Esophagus mucosa (tissue), 1 donor: ENCODE data around the gene AKR1D1. TPM values are rescaled to one million over a fixed set of nuclear protein-coding genes. Genes with fewer than 3 reads are reported as not detected.
"Not testable (repeated sequence)": the region's sequence is repeated elsewhere in the genome, so short reads cannot be mapped to it uniquely, and the experiment has no call there.

Source experiments
- ATAC-seq: fragments of 200-7000 bp; cut with Tn5 transposase; one replicate; pipeline ENCODE4 v1.9.1; 2020
- total RNA-seq: library from RNA; stranded (reverse); gene quantifications from one replicate; pipeline ENCODE4 v1.2.4, GENCODE V29; 2023
- donor health status: DM: yes; HTN: yes; CAD: no.

Gene AKR1D1
- total RNA-seq, 1 donor from 2014 or later, result not detected

GRCh38 chr7:138074540-138074939, 1.7 kb upstream of the AKR1D1 start:
- ATAC-seq, result no peak

GRCh38 chr7:138075350-138075749, 909 bp upstream of the AKR1D1 start:
- no peak for ATAC-seq

GRCh38 chr7:138075786-138076185, 473 bp upstream of the AKR1D1 start:
- not testable (repeated sequence) for ATAC-seq

- ATAC-seq, result no peak
Observed at GRCh38 chr7:138077809-138078208, 1.6 kb downstream of the AKR1D1 start.

- no peak for ATAC-seq
Observed at GRCh38 chr7:138079137-138079536, 2.9 kb downstream of the AKR1D1 start.

GRCh38 chr7:138081868-138082267, 5.6 kb downstream of the AKR1D1 start:
- ATAC-seq, result no peak

- no peak for ATAC-seq
Observed at GRCh38 chr7:138083859-138084258, 7.6 kb downstream of the AKR1D1 start.

GRCh38 chr7:138086563-138087270, 10.5 kb downstream of the AKR1D1 start:
- no peak for ATAC-seq

- no peak for ATAC-seq
Observed at GRCh38 chr7:138089080-138089901, 13.0 kb downstream of the AKR1D1 start.

GRCh38 chr7:138091032-138091431, 14.8 kb downstream of the AKR1D1 start:
- no peak for ATAC-seq

- not testable (repeated sequence) for ATAC-seq
Observed at GRCh38 chr7:138091840-138092239, 15.6 kb downstream of the AKR1D1 start.

- no peak for ATAC-seq
Observed at GRCh38 chr7:138092486-138093028, 16.3 kb downstream of the AKR1D1 start.

GRCh38 chr7:138095972-138096935, 20.0 kb downstream of the AKR1D1 start:
- ATAC-seq, result no peak

GRCh38 chr7:138097064-138097741, 20.9 kb downstream of the AKR1D1 start:
- no peak for ATAC-seq

- ATAC-seq, result no peak
Observed at GRCh38 chr7:138099813-138100212, 23.6 kb downstream of the AKR1D1 start.

- ATAC-seq, result no peak
Observed at GRCh38 chr7:138105221-138105620, 29.0 kb downstream of the AKR1D1 start.

GRCh38 chr7:138115047-138115446, 38.8 kb downstream of the AKR1D1 start:
- ATAC-seq, result no peak

- ATAC-seq, result no peak
Observed at GRCh38 chr7:138116141-138116540, 39.9 kb downstream of the AKR1D1 start.

GRCh38 chr7:138116892-138117291, 40.6 kb downstream of the AKR1D1 start:
- ATAC-seq, result no peak

GRCh38 chr7:138120140-138120827, 44.0 kb downstream of the AKR1D1 start:
- ATAC-seq, result no peak

- no peak for ATAC-seq
Observed at GRCh38 chr7:138122162-138122561, 45.9 kb downstream of the AKR1D1 start.
